ENCODE data around the gene RAD51B.

GRCh38 chr14:68307790-68308168 lies 488.2 kb downstream of the RAD51B start:
- no peak for TF ChIP-seq POLR2AphosphoS5 (IDR thresholded peaks at IDR 0.05; ENCODE audit: borderline replicate concordance, low read depth, low read length)
- no peak for TF ChIP-seq EZH2 (IDR thresholded peaks at IDR 0.05)
- TF ChIP-seq FOXP2 (optimal IDR thresholded peaks at IDR 0.05; ENCODE audit: control extremely low read depth, extremely low read length, insufficient read depth), result no peak
